Adrenal gland (tissue), 12 donors: ENCODE results near the gene PTPRN2. TPM values are rescaled to one million over a fixed set of nuclear protein-coding genes. Genes with fewer than 3 reads are reported as not detected.

Experiments used
- DNase-seq, 7 donors: peaks; one replicate each; pipeline ENCODE4 v3.0.0-alpha.2; 2019 to 2020
- H3K27ac ChIP-seq, 5 donors: fragments of 200-600 bp; sonication (generic) in 4 of 5; 1 replicate in 3 of 5; 2 replicates in 2 of 5; pipeline versions ENCODE4 v1.5.1 to v1.8.0; 2016 to 2020; ENCODE audit warnings: mild to moderate bottlenecking in 1 of 5
- H3K27me3 ChIP-seq: fragments of 200-600 bp; 2 replicates; pipeline ENCODE4 v1.8.0; 2021
- H3K36me3 ChIP-seq, 2 donors: fragments of 200-600 bp; replicated peaks in 1 of 2; 1 replicate in 1 of 2; 2 replicates in 1 of 2; pipeline versions ENCODE4 v1.5.1 to v1.8.0; 2018 to 2022
- H3K4me1 ChIP-seq, 2 donors: fragments of 200-600 bp; replicated peaks in 1 of 2; 1 replicate in 1 of 2; 2 replicates in 1 of 2; pipeline versions ENCODE4 v1.5.1 to v1.8.0; 2018 to 2021
- H3K4me3 ChIP-seq, 4 donors: fragments of 200-600 bp; sonication (generic) in 3 of 4; one replicate each; pipeline ENCODE4 v1.5.1; 2016 to 2018
- H3K9me3 ChIP-seq, 3 donors: fragments of 200-600 bp; sonication (generic) in 1 of 3; replicated peaks in 1 of 3; 1 replicate in 2 of 3; 2 replicates in 1 of 3; pipeline versions ENCODE4 v1.5.1 to v1.8.0; 2016 to 2021
- POLR2A ChIP-seq, 2 donors: fragments of 450-650 bp; IDR thresholded peaks; one replicate each; pipeline ENCODE4 v1.6.1; 2017; ENCODE audit warnings: antibody characterized with exemption in 2 of 2, mild to moderate bottlenecking in 2 of 2, moderate library complexity in 1 of 2
- WGBS, 4 donors: extraction: QIAGEN DNeasy Blood & Tissue Kit in 2 of 4; methylation state at CpG; one replicate each; pipeline versions ENCODE4 v1.1.5 to v1.1.7; 2013 to 2017; 5-methylcytosine and 5-hydroxymethylcytosine counted together
- intact Hi-C, 2 donors: fragments of 100-400 bp; cut with DNase I; formaldehyde crosslinking; loops; one replicate each; pipeline versions ENCODE4 v1.14.1 to v1.15.0; 2022 to 2023
- polyA plus RNA-seq, 3 donors: library from polyadenylated mRNA; stranded (reverse); fragments of 200-250 nt in 2 of 3; fragments of 350-450 nt in 1 of 3; fragmentation: Illumina TruSeq in 1 of 3; extraction: RNeasy Lipid Tissue Mini Kit (QIAGEN cat#74804) in 1 of 3; gene quantifications; one replicate each; pipeline ENCODE4 v1.2.3, GENCODE V29; 2013 to 2014
- total RNA-seq, 9 donors: library from RNA; depleted of rRNA in 4 of 9; stranded (reverse); fragments of >200 nt in 4 of 9; fragments of 120-200 nt in 1 of 9; fragmentation: NEBNext Ultra II Directional in 1 of 9; extraction: Animal tissue kit (Norgen Biotek cat#: 25700) in 1 of 9; gene quantifications; one replicate each; pipeline versions ENCODE4 v1.1.0 to v1.2.4, GENCODE V29; 2013 to 2023
- TF ChIP-seq, protein P1 (sequence below), 6 experiments: fragments of 450-650 bp in 4 of 6; fragments of 200-600 bp in 2 of 6; sonication (generic) in 1 of 6; IDR thresholded peaks; 1 replicate in 5 of 6; 2 replicates in 1 of 6; pipeline versions ENCODE4 v1.5.1 to v1.8.0; 2016 to 2021; ENCODE audit warnings: antibody characterized with exemption in 6 of 6, mild to moderate bottlenecking in 2 of 6, moderate library complexity in 1 of 6
- donor health status: healthy with polysubstance abuse.
- donor health status: Bipolar disorder and iron deficiency.
- donor health status: DM: yes; HTN: yes; CAD: no.
- donor health status: DM: no; HTN: no; CAD: no.
- donor health status: DM: no; HTN: no; CAD: no.
- donor health status: DM: yes; HTN: yes; CAD: no.

PTPRN2 gene
- total and polyA plus RNA-seq, 12 donors = 2.2 to 16.2 (median 3.4) TPM

DNA sequence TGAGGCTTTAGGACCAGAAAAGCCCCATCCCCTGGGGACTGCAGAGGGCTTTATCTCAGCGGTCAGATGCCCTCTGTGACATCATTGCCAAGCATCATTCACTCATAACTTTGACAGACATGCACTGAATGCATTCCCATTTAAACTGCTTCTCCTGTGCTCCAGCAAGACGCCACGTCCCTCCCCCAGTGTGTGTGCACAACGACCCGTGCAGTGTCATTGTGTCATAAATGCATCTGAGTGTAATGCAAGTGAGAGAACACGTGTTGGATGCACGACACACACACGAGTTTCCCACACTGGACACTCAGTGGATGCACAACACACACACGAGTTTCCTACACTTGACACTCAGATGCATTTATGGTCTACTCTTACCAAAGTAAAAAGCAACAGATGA lies 337.9 kb downstream of the PTPRN2 start:
- H3K27me3 ChIP-seq = no peaks in the 10 kb centered on the region
- H3K4me1 ChIP-seq = no peaks in the 10 kb centered on the region
- H3K4me3 ChIP-seq = no peak overlapping the region
- H3K36me3 ChIP-seq = no peaks in the 10 kb centered on the region
- H3K27ac ChIP-seq = no peak overlapping the region
- no peaks in the 10 kb centered on the region for H3K9me3 ChIP-seq
- TF ChIP-seq, protein P1, sequence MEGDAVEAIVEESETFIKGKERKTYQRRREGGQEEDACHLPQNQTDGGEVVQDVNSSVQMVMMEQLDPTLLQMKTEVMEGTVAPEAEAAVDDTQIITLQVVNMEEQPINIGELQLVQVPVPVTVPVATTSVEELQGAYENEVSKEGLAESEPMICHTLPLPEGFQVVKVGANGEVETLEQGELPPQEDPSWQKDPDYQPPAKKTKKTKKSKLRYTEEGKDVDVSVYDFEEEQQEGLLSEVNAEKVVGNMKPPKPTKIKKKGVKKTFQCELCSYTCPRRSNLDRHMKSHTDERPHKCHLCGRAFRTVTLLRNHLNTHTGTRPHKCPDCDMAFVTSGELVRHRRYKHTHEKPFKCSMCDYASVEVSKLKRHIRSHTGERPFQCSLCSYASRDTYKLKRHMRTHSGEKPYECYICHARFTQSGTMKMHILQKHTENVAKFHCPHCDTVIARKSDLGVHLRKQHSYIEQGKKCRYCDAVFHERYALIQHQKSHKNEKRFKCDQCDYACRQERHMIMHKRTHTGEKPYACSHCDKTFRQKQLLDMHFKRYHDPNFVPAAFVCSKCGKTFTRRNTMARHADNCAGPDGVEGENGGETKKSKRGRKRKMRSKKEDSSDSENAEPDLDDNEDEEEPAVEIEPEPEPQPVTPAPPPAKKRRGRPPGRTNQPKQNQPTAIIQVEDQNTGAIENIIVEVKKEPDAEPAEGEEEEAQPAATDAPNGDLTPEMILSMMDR (IDR thresholded peaks at IDR 0.05) = no peak
- no peak for TF ChIP-seq POLR2A (IDR thresholded peaks at IDR 0.05)
- WGBS, 4 donors = 68 to 82% (median 76%) methylated on average over 8 to 9 of the region's 9 CpGs
- peak in 1 of 7 donors; percentile 35 for DNase-seq
- intact Hi-C loops = no loop called here

DNA sequence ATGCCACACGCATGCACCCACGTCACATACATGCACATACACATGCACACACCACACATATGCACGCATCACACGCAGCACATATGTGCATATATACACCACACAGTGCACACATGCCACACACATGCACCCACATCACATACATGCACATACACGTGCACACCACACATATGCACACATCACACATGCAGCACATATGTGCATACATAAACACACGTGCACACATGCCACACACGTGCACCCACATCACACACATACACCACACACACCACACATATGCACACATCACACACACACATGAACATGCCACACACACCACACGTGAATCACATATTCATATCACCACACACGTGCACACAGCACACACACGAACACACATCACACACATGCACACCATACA lies 338.8 kb downstream of the PTPRN2 start:
- intact Hi-C loops = no loop called here
- no peak for TF ChIP-seq POLR2A (IDR thresholded peaks at IDR 0.05)
- TF ChIP-seq, protein P1 (IDR thresholded peaks at IDR 0.05) = no peak
- no peak overlapping the region for H3K4me3 ChIP-seq
- H3K4me1 ChIP-seq = no peaks in the 10 kb centered on the region
- no peaks in the 10 kb centered on the region for H3K27me3 ChIP-seq
- no peak for DNase-seq
- no peak overlapping the region for H3K27ac ChIP-seq
- no peaks in the 10 kb centered on the region for H3K9me3 ChIP-seq
- H3K36me3 ChIP-seq = no peaks in the 10 kb centered on the region
- 44 to 76% (median 47%) methylated on average over 8 to 10 of the region's 10 CpGs for WGBS, 4 donors

DNA sequence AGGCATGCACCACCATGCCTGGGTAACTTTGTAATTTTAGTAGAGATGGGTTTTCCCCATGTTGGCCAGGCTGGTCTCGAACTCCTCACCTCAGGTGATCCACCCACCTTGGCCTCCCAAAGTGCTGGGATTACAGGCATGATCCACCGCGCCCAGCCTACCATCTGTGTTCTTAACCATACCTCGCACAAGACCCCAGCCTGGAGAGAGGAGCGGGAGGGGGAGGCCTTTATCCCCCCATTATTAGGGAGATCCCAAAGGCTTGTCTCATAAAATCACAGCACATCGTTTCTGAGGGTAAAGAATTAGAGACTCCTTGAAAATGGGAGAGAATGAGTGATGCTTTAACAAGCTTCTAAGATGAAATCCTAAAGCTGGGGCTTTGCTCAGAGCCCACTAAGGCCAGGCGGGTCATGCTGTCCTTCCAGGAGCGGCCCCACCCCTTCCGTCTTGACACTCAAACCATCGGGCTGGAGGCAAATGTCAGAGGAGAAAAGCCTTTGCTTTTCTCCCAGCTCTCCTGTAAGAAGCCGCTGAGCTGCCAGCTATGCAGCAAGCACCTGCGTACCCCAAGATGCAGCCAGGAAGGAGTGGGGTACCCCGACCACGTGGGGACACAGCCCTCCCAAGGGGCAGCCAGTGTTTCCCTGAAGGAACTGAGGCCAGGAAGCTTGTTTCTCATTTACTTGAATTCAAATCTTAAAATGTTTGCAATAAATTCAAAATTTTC lies 339.7 kb downstream of the PTPRN2 start:
- peak in 2 of 7 donors; percentile 4 to 30 for DNase-seq

DNA sequence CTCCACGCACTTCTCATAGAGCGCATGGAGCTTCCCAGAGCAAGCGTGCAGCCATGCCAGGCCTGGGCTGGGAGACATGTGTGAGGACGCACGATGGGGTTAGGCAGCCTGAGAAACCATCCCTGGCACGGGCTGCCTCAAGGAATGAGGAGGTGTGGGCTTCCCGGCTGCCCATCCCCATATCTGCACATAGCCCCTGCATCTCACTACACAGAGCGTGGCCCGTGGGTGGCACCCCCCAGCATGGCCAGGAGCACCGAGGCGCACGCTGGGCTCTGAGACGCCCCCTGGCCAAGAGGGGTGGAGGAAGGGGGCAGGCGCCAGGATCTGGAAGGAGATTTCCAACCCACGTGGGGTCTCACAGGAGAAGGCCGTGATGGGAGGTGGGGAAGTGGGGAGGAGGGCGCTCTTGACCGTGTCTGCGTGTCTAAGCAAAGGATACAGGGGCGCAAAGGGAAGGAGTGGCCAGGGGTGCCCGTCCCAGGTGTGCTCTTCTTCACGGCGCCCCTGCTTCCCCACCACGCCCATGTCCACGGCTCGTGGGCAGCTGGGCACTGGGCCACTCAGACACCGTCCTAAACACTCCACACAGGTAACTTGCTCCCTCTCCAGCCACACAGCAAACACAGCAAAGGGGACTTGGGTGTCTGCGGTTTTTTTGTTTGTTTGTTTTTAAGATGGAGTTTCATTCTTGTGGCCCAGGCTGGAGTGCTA lies 340.5 kb downstream of the PTPRN2 start:
- peak in 2 of 7 donors; percentile 6 to 28 for DNase-seq
- Histone ChIP-seq H3K36me3 (no peaks in the 10 kb centered on the region), H3K27me3 (no peaks in the 10 kb centered on the region), H3K4me3 (no peak overlapping the region), H3K4me1 (no peaks in the 10 kb centered on the region), H3K27ac (no peak overlapping the region), H3K9me3 (no peaks in the 10 kb centered on the region)
- intact Hi-C loops = no loop called here
- TF ChIP-seq, protein P1 (IDR thresholded peaks at IDR 0.05) = no peak
- no peak for TF ChIP-seq POLR2A (IDR thresholded peaks at IDR 0.05)
- WGBS, 4 donors = 77 to 90% (median 83%) methylated on average over 26 to 28 of the region's 28 CpGs

More for the DNA sequence above, 339.7 kb downstream of the PTPRN2 start:
- Histone ChIP-seq H3K27ac (no peak overlapping the region), H3K27me3 (no peaks in the 10 kb centered on the region), H3K4me1 (no peaks in the 10 kb centered on the region), H3K4me3 (no peak overlapping the region), H3K36me3 (no peaks in the 10 kb centered on the region), H3K9me3 (no peaks in the 10 kb centered on the region)
- 73 to 87% (median 79%) methylated on average over 10 to 14 of the region's 14 CpGs for WGBS, 4 donors
- no peak for TF ChIP-seq POLR2A (IDR thresholded peaks at IDR 0.05)
- TF ChIP-seq, protein P1 (IDR thresholded peaks at IDR 0.05) = no peak
- intact Hi-C loops = no loop called here
